ACC112 (cell line): ENCODE measurements around the gene ADSS1.

ENCODE experiments used
- H2AFZ ChIP-seq: fragments of 200-600 bp; sonication (generic); one replicate; pipeline ENCODE4 v1.6.0; 2017; ENCODE audit warnings: antibody characterized with exemption, low read length; ENCODE audit not compliant: unreplicated experiment
- H3K27ac ChIP-seq: fragments of 200-600 bp; sonication (generic); 2 replicates; pipeline ENCODE4 v1.5.1; 2014; ENCODE audit warnings: low read depth, mild to moderate bottlenecking, antibody characterized with exemption, low read length, moderate library complexity
- H3K27me3 ChIP-seq: fragments of 200-600 bp; sonication (generic); 2 replicates; pipeline ENCODE4 v1.6.1; 2014; ENCODE audit warnings: mild to moderate bottlenecking, antibody characterized with exemption, low read length, moderate library complexity, mixed read lengths; ENCODE audit not compliant: insufficient read depth
- H3K36me3 ChIP-seq: fragments of 200-600 bp; sonication (generic); 2 replicates; pipeline ENCODE4 v1.6.1; 2016; ENCODE audit warnings: mild to moderate bottlenecking, antibody characterized with exemption, low read length, moderate library complexity, mixed read lengths; ENCODE audit not compliant: insufficient read depth
- H3K4me1 ChIP-seq: fragments of 200-600 bp; sonication (generic); one replicate; pipeline ENCODE4 v1.6.1; 2016; ENCODE audit warnings: low read length, mixed read lengths; ENCODE audit not compliant: insufficient read depth, unreplicated experiment, control insufficient read depth
- H3K4me3 ChIP-seq: fragments of 200-600 bp; sonication (generic); 2 replicates; pipeline ENCODE4 v1.5.1; 2014; ENCODE audit warnings: mild to moderate bottlenecking, low read depth, low read length
- H3K79me2 ChIP-seq: fragments of 200-600 bp; sonication (generic); one replicate; pipeline ENCODE4 v1.6.0; 2016; ENCODE audit warnings: low read length; ENCODE audit not compliant: control insufficient read depth, unreplicated experiment, insufficient read depth

The ADSS1 gene

DNA sequence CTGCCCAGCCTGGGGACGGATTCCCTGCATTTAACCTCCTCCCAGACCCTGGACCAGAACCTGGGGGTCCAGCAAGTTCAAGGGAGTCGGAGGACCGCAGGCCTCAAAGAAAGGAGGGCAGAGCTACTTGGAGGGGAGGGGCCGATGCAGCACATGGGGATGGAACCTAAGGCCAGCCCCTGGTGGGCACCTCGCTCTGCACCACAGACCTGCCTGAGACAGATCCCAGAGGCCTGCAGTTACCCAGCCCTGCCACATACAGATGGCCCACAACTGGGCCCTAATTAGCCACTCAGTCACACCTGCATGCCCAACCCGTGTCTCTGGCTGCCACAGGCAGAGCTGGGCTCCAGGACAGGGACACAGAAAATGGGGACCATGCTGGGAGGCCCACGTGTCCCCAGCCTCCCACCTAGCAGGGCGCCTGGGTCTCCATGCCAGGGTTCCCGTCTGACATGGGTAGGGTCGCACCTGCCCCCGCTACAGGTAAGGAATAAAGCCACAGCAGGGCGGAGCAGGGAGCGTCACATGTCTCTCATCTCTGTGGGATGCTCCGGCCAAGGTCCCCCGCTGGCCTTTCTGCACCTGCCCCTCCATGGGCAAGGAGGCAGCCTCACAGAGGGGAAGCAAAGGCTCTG is 54.8 kb downstream of the ADSS1 start:
- Histone ChIP-seq H3K36me3 (peaks cover 15% of the 10 kb centered on the region; the same call in 1 of the 2 replicates), H3K4me3 (no peak overlapping the region), H3K79me2 (no peaks in the 10 kb centered on the region), H3K27me3 (no peaks in the 10 kb centered on the region), H2AFZ (no peak overlapping the region), H3K27ac (no peak overlapping the region), H3K4me1 (no peaks in the 10 kb centered on the region)

DNA sequence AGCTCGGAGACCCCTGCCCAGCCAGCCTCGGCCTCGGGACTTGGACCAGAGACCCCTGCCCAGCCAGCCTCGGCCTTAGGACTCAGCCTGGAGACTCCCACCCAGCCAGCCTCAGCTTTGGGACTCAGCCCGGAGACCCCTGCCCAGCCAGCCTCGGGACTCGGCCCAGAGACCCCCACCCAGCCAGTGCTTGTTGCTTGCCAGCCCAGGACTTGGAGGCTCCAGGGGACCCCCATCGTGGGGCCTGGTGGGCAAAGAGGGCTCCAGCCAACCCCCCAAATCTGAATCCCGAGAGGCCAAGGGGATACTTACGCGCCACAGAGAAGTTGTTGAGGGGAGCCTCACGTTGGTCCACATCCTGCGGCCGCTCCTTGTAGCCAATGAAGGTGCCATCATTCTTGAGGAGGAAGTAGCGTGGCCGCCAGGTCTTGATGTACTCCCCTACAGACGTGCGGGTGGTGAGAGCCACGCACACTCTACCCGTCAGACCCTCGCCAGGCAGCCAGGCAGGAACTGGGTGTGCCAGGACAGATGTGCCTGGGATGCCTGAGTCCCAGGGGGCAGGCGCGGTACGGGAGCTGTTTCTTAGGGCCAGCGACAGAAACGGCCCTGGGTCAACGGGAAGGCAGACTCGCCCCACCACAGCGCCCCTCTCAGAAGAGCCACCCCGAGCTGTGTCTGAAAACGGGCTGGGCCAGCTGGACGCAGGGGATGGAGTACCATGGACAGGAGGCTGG is 55.9 kb downstream of the ADSS1 start:
- Histone ChIP-seq H3K4me3 (no peak overlapping the region), H3K27ac (no peak overlapping the region), H3K4me1 (no peaks in the 10 kb centered on the region), H2AFZ (no peak overlapping the region), H3K27me3 (no peaks in the 10 kb centered on the region), H3K79me2 (peaks cover 7% of the 10 kb centered on the region), H3K36me3 (peaks cover 15% of the 10 kb centered on the region; the same call in 1 of the 2 replicates)

DNA sequence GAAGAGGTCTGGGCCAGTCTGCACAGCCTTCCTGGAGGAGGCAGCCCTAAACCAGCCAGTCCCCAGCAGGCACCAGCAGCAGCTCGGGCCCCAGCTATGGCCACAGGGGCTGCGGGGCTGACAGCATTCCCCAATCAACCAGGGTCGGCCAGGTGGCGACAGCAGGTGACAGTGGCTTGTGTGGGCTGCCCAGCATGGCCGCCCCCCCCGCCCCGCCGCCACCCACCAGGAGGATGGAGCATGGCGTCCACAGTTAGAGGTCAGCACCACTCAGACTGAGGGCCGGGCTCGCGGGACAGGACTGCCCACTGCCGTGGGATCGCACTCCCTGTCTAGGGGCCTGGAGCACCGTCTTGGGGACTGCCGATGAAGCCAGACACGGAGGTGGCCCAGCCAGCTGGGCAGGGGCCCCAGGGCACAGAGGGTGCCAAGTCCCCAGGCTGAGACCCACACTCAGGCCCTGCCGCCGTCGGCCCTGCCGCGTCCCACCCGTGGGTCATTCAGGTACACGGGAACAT is 56.5 kb downstream of the ADSS1 start:
- Histone ChIP-seq H3K27me3 (no peaks in the 10 kb centered on the region), H3K27ac (no peak overlapping the region), H3K79me2 (peaks cover 7% of the 10 kb centered on the region), H3K36me3 (peaks cover 12% of the 10 kb centered on the region; the same call in 1 of the 2 replicates), H3K4me1 (no peaks in the 10 kb centered on the region), H2AFZ (no peak overlapping the region), H3K4me3 (no peak overlapping the region)

DNA sequence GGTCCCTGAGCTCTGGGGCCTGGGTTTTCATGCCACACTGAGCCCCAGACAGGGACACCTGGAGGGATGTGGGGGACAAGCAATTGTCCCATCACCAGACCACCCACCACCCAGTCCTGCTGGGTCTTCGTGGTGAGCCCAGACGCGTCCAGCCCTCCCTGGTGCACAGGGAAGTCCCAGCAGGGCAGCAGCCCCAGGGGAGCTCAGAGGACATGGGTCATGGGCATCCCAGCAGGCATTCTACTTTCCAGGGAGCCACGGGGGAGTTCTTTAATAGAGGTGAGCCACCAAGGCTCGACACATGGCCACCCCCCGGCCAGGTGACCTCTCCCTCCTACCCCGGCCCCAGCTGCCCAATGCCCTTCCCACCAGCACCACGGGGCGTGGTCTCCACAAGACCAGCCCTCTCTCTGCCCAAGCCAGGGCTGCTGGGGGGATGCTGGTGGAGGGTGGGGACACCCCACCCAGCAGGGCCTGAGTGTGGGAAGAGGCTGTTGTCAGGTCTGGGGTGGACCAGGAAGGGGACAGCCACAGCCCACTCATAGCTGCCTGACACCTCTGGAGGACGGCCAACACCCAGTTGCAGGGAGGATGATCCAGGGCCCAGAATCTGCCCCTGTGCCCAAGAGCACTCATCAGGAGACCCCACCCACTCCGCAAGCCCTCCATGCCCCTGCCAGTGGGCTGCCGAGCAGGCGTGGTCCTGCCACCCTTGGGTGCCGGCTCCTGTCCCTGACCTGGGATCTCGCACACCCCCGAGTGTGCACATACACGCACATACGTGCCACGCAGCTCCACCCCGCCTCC is 57.4 kb downstream of the ADSS1 start:
- Histone ChIP-seq H3K27me3 (no peaks in the 10 kb centered on the region), H3K36me3 (peaks cover 6% of the 10 kb centered on the region; the same call in 1 of the 2 replicates), H3K4me1 (no peaks in the 10 kb centered on the region), H3K27ac (no peak overlapping the region), H2AFZ (no peak overlapping the region), H3K4me3 (no peak overlapping the region), H3K79me2 (peaks cover 7% of the 10 kb centered on the region)

GRCh38 chr14:104782086-104782807 is 58.2 kb downstream of the ADSS1 start:
- peaks cover 12% of the 10 kb centered on the region for H3K79me2 ChIP-seq
- no peaks in the 10 kb centered on the region for H3K27me3 ChIP-seq
- H3K4me3 ChIP-seq, result no peak overlapping the region
- H2AFZ ChIP-seq, result no peak overlapping the region
- H3K36me3 ChIP-seq, result peaks cover under 1% of the 10 kb centered on the region; the same call in 1 of the 2 replicates
- no peak overlapping the region for H3K27ac ChIP-seq
- no peaks in the 10 kb centered on the region for H3K4me1 ChIP-seq

DNA sequence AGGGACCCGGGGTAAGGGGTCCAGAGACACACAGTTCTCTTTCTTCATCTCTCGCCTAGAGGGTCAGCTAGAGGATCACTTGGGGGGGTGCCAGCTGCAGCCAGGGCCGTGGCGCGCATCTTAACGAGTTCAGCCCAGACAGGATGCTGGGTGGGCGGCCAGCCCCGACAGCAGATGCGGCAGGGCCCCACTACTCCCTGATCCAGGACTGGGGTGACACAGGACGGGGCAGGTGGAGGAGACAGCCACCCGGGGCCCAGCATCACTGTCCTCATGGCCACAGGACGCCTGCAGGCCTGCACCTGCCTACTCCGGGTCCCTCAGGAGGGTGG is 58.7 kb downstream of the ADSS1 start:
- no peak overlapping the region for H3K4me3 ChIP-seq
- H3K36me3 ChIP-seq, result no peaks in the 10 kb centered on the region
- peaks cover 17% of the 10 kb centered on the region for H3K79me2 ChIP-seq
- H2AFZ ChIP-seq, result no peak overlapping the region
- no peak overlapping the region for H3K27ac ChIP-seq
- H3K27me3 ChIP-seq, result no peaks in the 10 kb centered on the region
- H3K4me1 ChIP-seq, result no peaks in the 10 kb centered on the region

DNA sequence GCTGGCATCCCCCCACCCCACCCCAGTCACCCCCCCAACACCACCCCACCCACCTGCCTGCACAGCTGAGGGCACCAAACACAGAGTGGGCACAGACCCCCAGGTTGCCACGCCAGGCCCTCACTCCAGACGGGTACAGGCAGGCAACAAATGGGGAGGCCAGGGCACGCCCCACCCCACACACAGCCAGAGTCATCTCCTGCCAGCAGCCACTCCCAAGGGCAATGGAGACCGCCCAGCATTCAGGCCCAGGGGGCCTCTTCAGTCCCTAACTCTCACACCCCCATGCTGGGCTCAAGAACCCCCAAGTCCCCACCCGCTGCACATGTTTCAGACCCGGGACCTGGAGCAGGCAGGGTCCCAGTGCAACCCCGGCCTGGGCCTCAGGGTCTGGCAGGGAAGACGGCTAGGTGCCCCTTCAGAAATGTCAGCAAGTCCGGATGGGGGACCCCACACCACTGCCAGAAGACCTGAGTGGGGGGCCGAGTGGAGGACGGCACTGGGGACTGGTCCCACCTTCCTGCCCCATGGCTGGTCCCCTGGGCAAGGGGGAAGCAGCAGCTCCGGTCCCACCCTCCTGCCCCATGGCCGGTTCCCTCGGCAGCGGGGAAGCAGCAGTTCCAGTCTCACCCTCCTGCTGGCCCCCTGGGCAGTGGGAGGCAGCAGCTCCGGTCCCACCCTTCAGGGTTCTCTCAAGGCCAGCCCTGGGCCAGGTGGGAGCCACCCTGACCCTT is 59.6 kb downstream of the ADSS1 start:
- Histone ChIP-seq H3K4me3 (no peak overlapping the region), H3K27ac (no peak overlapping the region), H2AFZ (no peak overlapping the region), H3K36me3 (no peaks in the 10 kb centered on the region), H3K4me1 (no peaks in the 10 kb centered on the region), H3K27me3 (no peaks in the 10 kb centered on the region), H3K79me2 (peaks cover 24% of the 10 kb centered on the region)

GRCh38 chr14:104784218-104784568 is 60.2 kb downstream of the ADSS1 start:
- no peak overlapping the region for H3K27ac ChIP-seq
- no peaks in the 10 kb centered on the region for H3K4me1 ChIP-seq
- peaks cover 27% of the 10 kb centered on the region for H3K79me2 ChIP-seq
- no peak overlapping the region for H3K4me3 ChIP-seq
- H3K36me3 ChIP-seq, result no peaks in the 10 kb centered on the region
- no peak overlapping the region for H2AFZ ChIP-seq
- H3K27me3 ChIP-seq, result no peaks in the 10 kb centered on the region

GRCh38 chr14:104784846-104785707 is 61.0 kb downstream of the ADSS1 start:
- Histone ChIP-seq H3K4me3 (no peak overlapping the region), H3K79me2 (peaks cover 33% of the 10 kb centered on the region), H3K27ac (no peak overlapping the region), H3K27me3 (no peaks in the 10 kb centered on the region), H3K4me1 (no peaks in the 10 kb centered on the region), H2AFZ (no peak overlapping the region), H3K36me3 (no peaks in the 10 kb centered on the region)
